Left ventricle myocardium superior (tissue), 1 donor: ENCODE results near the gene RPL35. TPM values are rescaled to one million over a fixed set of nuclear protein-coding genes. Genes with fewer than 3 reads are reported as not detected.
"Not testable (repeated sequence)": the region's sequence is repeated elsewhere in the genome, so short reads cannot be mapped to it uniquely, and the experiment has no call there.

ENCODE experiments used
- ATAC-seq: fragments of 200-7000 bp; cut with Tn5 transposase; one replicate; pipeline ENCODE4 v1.9.1; 2020; ENCODE audit warnings: mild to moderate bottlenecking, moderate library complexity
- DNase-seq: peaks from one replicate; pipeline ENCODE4 v3.0.0-alpha.2; 2020
- intact Hi-C: fragments of 100-400 bp; cut with micrococcal nuclease; formaldehyde crosslinking; loops from one replicate; pipeline ENCODE4 v1.11.0; 2022
- total RNA-seq: library from RNA; stranded (reverse); fragmentation: NEBNext Ultra II Directional; extraction: Animal tissue kit (Norgen Biotek cat#: 25700); gene quantifications from one replicate; pipeline ENCODE4 v1.2.1, GENCODE V29; 2021
- donor health status: DM: no; HTN: yes; CAD: no; lungs with severe emphysema.

Gene RPL35
- total RNA-seq, 1 donor from 2014 or later: 676 TPM

DNA sequence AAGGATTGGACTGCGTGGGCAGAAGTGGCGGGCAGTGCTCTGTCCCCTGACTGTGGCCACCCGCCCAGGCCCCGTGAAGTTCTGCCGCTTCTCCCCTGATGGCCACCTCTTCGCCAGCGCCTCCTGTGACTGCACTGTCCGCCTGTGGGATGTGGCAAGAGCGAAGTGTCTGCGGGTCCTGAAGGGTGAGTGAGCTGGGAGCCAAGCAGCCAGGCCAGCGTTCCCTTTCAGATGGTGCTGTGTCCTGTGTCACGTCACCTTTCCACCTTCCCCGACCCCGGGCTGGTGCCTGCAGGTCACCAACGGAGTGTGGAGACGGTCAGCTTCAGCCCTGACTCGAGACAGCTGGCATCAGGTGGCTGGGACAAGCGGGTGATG is 6.2 kb downstream of the RPL35 start:
- no peak for DNase-seq
- intact Hi-C loops: no loop called here
- no peak for ATAC-seq

DNA sequence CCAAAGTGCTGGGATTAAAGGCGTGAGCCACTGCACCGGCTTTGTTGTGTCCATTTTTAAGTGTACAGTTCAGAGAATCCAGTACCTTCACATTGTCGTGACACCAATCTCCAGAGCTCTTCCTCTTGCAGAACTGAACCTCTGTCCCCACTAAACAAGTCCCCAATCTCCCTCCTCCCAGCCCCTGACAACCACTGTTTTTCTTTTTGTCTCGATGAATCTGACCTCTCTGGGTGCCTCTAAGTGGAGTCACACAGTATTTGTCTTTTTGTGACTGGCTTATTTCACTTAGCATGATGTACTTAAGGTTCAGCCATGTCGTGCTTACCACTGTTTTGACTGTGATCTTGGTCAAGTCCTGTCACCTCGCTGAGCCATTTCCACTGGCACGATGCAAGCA is 6.9 kb downstream of the RPL35 start:
- ATAC-seq: no peak
- intact Hi-C loops: loop anchor here (5.0 kb wide), 1 partner anchor 83 kb away; the partner anchor contains the start of gene NR6A1
- no peak for DNase-seq

DNA sequence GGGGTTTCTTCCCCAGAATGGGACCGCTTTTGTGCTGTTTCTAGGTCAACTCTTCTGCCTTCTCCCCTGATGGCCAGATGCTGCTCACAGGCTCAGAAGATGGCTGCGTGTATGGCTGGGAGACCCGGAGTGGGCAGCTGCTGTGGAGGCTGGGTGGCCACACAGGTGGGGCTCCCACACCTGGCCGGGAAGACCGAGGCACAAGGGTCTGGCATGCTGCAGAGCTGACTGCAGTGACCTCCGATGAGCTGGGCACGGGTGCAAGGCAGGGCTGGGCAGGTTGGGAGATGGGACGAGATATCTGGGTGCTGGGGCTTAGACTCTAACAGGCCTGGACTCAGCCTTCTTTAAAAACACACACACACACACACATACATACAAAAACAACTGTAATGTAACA is 7.6 kb downstream of the RPL35 start:
- ATAC-seq (no peak), DNase-seq (no peak)
- intact Hi-C loops: loop anchor here (5.0 kb wide), 1 partner anchor 82 kb away; the partner anchor contains the start of gene NR6A1

DNA sequence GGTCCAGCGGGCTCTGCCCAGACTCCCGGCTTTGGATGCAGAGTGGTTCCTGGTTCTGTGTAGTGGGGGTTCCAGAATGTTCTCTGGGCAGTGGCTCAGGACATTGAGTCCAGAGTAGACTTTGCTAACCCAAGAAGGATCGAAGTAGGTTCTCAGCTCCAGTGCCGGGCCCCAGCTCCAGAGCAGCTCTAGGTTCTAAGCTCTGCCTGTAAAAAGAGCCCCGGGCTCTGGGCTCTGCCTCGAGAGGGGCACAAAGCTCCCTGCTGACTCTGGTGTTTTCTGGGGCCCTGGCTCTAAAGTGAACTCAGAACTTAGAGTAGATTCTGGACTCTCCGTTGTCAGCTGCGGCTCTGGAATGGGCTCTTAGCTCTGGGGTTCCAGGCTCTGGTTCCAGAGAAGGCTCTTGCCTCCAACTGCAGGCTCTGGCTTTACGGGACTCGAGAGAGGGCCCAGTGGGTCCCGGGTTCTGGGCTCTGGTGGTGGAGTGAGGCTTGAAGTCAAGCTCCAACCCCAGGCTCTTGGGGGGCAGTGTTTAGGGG is 8.1 kb downstream of the RPL35 start:
- ATAC-seq: peak; percentile 0
- intact Hi-C loops: loop anchor here (5.0 kb wide), 1 partner anchor 81 kb away; the partner anchor contains the start of gene NR6A1
- no peak for DNase-seq

DNA sequence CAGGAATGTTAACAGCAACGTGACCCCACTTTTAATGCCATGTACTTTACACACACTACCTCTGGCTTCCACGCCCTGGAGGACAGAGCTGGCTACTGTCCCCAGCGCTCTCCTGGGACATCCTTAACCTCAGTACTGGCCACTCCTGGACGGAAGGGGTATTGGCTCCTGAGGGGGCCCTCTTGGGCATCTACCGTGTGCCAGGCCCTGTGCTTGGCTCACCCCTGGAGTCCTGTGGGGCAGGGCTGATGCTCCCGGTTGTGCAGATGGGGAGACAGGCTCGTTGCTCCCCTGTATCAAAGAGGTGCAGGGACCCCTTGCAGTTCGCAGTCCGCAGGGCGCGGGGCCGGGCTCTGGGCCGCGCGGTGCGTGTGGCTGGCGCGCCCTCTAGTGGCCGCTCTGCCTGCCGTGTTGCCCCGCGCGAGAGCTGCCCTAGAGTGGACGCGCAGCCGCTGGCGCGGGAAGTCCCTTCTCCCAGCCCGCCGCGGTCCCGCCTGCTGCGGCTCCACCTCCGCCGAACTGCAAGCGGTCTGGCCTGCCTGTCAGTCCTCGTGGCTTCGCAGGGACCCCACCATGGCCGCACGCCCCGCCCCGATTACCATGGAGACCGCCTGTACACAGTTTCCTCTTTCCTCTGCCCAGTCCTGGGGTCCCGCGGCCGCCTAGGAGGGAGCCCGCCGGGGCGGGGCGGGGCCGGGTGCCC is 8.8 kb downstream of the RPL35 start, which contains the start of gene WDR38:
Gene WDR38, plus strand, starts transcription at position 632 of the 703 bp plus-strand sequence. CDS start 72 bp downstream, outside the sequence.
- peak; percentile 90 for ATAC-seq
- intact Hi-C loops: loop anchor here (5.0 kb wide), 1 partner anchor 81 kb away; the partner anchor contains the start of gene NR6A1
- DNase-seq: peak; percentile 92

DNA sequence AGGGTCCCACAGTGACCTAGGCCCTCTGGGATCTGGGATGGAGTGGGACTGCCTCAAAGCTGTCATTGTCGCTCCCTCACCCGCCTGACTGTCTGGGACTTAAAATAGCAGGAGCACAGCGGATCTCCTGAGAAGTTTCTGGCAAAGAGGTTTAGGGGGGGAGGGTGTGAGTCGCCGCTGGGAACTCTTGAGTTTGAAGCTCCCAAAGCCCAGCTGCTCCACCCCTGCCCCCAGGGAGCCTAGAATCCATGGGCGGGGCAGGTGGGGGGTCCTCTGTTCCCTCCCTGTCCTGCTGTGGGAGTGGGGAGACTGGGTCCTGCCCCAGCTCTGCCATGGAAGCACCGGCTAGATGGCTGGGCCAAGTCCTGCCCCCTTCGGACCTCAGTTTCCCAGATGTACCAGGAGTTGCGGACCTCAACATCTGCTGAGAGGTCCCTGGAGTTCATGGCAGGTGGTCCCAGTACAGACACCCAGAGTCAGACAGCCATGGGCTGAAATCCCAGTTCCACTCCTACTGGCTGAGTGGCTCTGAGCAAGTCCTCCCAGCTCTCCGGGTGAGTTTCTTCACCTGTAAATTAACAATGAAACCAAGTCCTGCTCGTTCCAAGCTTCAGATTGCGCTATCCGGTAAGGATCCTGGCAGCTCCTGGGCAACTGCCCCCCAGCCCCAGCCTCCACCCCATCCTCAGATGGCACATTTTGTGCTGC is 9.5 kb downstream of the RPL35 start:
- DNase-seq: peak; percentile 69
- ATAC-seq: peak; percentile 75
- intact Hi-C loops: loop anchor here (5.0 kb wide), 1 partner anchor 80 kb away; the partner anchor contains the start of gene NR6A1

DNA sequence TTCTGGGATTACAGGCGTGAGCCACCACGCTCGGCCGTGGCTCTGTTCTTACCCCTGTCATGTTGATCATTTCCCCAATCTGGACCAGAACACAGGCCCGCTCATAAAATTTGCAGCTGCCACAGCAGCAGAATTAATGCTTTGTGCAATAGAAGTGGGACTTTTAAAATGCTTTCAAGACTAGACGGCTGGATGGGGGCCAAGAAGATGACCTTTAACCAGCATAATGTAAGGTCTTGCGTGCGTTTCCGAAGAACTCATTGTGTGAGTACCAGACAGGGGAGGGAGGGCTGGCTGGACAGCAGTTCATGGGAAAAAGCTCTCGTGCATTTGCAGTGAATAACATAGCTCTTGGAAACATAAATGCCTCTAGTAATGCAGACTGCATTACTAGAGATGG is 12.0 kb downstream of the RPL35 start:
- intact Hi-C loops: loop anchor here (5.0 kb wide), 1 partner anchor 78 kb away; the partner anchor contains the start of gene NR6A1
- ATAC-seq: no peak
- DNase-seq: peak; percentile 30

DNA sequence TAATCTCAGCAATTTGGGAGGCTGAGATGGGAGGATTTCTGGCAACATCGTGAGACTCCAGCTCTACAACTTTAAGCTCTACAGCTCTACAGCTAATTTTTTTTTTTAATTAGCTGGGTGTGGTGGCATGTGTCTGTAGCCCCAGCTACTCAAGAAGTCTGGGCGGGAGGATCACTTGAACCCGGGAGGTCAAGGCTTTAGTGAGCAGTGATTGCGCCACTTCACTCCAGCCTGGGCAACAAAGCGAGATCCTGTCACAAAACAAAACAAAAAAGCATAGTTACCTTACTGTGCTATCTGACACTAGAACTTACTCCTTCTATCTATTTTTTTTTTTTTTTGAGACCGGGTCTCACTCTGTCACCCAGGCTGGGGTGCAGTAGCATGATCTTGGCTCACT is 14.8 kb downstream of the RPL35 start:
- DNase-seq: no peak
- intact Hi-C loops: no loop called here
- no peak for ATAC-seq

DNA sequence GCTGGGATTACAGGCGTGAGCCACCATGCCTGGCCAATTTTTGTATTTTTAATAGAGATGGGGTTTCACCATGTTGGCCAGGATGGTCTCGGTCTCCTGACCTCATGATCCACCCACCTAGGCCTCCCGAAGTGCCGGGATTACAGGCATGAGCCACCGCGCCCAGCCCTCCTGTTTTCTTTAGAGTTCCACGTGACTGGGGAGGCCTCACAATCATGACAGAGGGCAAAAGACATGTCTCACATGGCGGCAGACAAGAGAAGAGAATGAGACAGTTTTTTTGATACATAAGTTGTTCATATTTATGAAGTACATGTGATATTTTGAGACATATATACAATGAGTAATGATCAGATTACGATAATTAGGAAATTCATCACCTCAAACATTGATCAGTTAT is 15.3 kb downstream of the RPL35 start:
- ATAC-seq, intact Hi-C loops, DNase-seq: not testable (repeated sequence)

DNA sequence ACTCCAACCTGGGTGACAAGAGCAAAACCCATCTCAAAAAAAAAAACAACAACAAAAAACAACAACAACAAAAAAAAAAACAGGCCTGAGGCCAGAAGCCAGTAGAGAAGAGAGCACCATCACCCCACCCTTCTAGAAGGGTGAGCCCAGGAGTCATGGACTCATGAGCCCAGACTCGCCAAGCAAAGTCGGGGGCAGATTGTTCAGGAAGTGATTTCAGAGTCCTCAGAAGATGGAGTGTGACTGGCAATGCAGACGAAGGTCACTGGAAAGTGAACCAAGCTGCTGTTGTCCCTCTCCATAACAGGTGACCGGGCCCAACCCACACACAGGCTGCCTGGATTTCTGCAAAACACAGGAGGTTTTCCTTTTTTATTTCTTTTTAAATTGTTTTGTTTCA is 17.5 kb downstream of the RPL35 start:
- no peak for ATAC-seq
- no peak for DNase-seq
- intact Hi-C loops: no loop called here

DNA sequence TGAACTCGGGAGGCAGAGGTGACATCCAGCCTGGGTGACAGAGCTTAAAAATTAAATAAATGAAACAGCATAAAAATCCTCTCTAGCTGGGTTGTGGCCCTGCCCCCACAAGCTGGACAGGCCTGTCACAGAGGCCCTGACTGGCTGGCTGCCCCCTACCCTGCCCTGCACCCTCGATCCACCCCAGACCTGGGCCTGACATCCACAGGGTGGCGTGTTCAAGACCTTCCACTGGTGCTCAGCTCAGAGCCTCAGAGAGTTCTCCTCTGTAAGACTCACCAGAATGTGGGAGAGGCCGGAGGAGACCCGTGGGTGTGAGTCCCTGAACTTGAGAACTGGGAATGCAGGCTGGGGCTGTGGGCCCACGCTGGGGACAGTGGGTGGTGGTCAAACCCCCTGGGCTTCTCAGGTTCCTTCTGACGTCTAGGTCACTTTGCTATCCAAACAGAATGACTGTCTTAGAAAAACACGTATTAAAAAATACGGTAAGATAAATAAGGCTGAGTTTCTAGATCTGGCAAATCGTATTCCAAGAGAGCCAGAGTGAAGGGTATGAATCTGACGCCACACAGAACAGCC is 18.2 kb downstream of the RPL35 start:
- intact Hi-C loops: no loop called here
- ATAC-seq: no peak
- DNase-seq: no peak

DNA sequence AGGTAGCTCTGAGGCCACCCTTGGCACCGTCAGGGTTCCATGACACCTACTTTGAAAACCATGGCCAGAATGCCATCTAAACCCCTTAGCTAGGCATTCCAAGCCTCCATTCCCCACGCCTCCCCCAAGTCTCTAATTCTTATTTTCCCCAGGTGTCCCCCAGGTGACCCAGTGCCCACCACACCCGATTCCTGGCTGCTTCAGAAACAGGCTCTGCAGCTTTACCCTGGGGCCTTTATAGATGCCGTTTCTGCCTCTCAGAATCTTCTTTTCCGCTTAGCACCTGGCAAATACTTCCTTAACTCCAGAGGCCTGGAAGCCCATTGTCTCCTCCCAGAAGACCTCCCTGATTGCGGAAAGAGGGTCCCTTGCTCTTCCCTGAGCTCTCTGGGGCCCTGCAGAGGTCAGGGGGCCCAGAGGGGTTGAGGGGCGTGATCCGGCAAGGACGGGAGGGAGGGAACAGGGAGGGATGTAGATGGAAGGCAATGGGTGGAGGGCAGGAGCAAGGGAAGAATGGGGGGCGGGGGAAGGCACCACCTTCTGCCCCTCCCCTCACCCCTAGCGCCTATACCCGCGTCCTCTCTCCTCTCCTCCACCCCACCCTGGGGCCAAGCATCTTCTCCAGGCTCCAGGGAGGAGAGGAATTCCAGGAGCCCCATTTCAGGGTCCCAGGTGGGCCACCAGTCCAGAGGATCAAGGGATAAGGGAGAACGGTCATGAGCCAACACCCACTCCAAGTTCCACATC is 20.5 kb downstream of the RPL35 start:
- intact Hi-C loops: no loop called here
- DNase-seq (no peak), ATAC-seq (no peak)

DNA sequence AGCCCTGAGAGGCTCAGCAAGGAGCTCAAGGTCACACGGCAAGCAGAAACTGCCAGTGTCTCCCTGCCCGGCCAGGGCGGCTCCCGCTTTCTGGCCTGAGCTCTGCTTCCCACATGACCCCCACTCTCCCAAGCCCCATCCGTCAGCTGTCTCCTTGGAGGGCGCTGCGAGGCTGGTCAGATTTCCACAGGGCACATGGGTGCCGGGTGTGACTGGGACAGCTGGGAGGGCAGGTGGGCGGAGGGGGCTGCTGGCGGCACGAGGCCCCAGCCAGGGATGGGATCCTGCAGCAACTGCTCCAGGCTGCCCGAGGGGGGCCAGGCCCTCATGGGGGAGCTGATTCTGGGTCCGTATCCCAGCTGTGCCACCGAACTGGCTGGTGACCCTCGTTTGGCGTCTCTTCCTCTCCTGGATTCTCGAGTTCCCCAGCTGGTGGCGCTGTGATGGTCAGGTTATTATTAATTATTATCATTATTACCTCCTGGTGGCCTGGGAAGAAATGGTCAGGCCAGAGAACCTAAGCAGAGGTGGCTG is 21.4 kb downstream of the RPL35 start:
- ATAC-seq (peak; percentile 20), DNase-seq (peak; percentile 30)
- intact Hi-C loops: no loop called here

DNA sequence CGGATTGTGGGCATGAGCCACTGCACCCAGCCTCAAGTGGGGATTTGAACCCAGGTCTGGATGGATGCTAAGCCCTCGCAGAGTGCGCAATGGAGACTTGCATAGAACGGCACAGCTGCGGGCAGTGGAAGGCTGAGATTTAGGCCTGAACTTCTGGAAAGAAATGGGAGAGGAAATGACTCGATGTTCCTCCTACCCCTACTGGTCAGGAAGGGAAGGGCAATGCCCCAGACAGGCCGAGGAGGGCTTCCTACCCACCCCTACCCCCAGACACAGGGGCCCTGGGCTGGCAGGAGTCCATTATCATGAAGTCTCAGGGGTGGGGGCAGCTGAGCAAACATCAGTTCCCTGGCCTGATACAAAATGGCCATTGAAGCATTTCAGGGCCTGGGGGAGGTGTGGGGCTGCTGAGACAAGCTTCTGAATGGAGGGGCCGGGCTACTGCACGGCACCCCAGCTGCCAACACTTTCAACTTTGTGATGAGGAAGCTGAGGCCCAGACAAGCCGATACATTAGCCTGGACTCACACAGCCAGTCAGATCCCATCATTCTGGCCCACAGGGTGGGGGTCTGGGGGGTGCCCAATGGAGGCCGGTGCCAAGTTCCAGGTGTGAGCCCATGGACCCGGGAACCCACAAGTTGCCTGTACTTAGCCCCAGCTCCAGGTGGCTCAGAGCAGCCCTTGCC is 22.0 kb downstream of the RPL35 start:
- no peak for ATAC-seq
- intact Hi-C loops: no loop called here
- DNase-seq: no peak

DNA sequence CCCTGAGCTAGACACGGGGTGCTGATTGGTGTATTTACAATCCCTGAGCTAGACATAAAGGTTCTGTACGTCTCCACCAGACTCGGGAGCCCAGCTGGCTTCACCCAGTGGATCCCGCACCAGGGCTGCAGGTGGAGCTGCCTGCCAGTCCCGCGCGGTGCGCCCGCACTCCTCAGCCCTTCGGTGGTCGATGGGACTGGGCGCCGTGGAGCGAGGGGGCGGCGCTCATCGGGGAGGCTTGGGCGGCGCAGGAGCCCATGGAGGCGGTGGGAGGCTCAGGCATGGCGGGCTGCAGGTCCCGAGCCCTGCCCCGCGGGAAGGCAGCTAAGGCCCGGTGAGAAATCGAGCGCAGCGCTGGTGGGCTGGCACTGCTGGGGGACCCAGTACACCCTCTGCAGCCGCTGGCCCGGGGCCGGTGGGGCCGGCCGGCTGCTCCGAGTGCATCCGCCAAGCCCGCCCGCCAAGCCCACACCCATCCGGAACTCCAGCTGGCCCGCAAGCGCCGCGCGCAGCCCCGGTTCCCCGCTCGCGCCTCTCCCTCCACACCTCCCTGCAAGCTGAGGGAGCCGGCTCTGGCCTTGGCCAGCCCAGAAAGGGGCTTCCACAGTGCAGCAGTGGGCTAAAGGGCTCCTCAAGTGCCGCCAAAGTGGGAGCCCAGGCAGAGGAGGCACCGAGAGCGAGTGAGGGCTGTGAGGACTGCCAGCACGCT is 23.0 kb downstream of the RPL35 start:
- intact Hi-C loops, DNase-seq, ATAC-seq: not testable (repeated sequence)

DNA sequence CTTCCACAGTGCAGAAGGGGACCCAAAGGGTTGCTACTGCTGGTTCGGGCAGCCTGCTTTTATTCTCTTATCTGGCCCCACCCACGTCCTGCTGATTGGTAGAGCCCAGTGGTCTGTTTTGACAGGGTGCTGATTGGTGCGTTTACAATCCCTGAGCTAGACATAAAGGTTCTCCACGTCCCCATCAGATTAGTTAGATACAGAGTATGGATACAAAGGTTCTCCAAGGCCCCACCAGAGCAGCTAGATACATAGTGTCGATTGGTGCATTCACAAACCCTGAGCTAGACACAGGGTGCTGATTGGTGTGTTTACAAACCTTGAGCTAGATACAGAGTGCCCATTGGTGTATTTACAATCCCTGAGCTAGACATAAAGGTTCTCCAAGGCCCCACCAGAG is 23.6 kb downstream of the RPL35 start:
- intact Hi-C loops, ATAC-seq, DNase-seq: not testable (repeated sequence)

DNA sequence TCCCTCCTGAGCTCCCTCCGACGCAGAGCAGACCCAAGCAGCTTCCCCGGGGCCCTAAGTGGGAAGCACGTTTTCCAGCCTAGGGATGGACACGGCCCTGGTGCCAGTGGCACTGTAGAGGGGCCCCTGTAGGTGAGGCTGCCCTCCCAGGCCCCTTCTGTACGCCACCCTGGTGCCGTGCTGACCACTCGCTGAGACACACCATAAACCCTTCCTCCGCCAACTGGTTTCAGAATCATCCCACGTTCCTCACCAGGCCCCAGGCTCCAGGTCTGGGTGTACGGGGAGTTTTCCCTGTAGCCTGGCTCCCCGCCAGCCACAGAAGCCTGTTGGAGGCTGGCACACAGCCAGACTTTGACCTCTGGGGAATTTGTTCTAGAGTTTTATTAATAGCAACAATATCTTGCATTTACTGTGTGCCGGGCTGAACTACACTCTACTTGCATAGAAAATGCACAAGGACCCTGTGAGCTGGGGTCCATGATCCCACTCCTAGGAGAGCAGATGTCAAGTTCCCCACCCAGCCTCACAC is 26.7 kb downstream of the RPL35 start:
- intact Hi-C loops: no loop called here
- ATAC-seq (peak; percentile 58), DNase-seq (peak; percentile 93)
